Measurements from ENCODE around the gene NPFFR1. TPM values are rescaled to one million over a fixed set of nuclear protein-coding genes. Genes with fewer than 3 reads are reported as not detected.
A peak's percentile ranks its signal among the peaks of the same experiment; 100 is the strongest.

Gene NPFFR1
- total RNA-seq, 1 experiment from 2014 or later, result 0.02 TPM

GRCh38 chr10:70212277-70212676, 71.5 kb downstream of the NPFFR1 start:
- Histone ChIP-seq H3K27ac (ENCODE audit: low read depth, low read length, poor library complexity, severe bottlenecking) (peak overlapping the region; percentile 54), H3K36me3 (ENCODE audit: insufficient read depth, low read length, poor library complexity, severe bottlenecking) (peaks cover 91% of the 10 kb centered on the region), H3K9me3 (ENCODE audit: low read depth, low read length, poor library complexity, severe bottlenecking) (no peaks in the 10 kb centered on the region), H3K27me3 (replicated peaks; ENCODE audit: insufficient read depth, low read depth, low read length, poor library complexity) (no peaks in the 10 kb centered on the region), H3K4me1 (ENCODE audit: insufficient read depth, low read length, poor library complexity, severe bottlenecking) (no peaks in the 10 kb centered on the region), H3K4me3 (ENCODE audit: low read depth, low read length, poor library complexity, severe bottlenecking) (no peak overlapping the region)
- no peak for DNase-seq (ENCODE audit: low spot score)
- ChIA-PET POLR2A (ENCODE audit: low non-redundant PET) (no interaction called here), CTCF (no interaction called here)
- TF ChIP-seq CTCF (conservative IDR thresholded peaks at IDR 0.05; ENCODE audit: low read depth, low read length), result no peak
- no peak for TF ChIP-seq EZH2 (IDR thresholded peaks at IDR 0.05; ENCODE audit: borderline replicate concordance, low read depth, low read length, poor library complexity, severe bottlenecking)
- no TSS peak for BruUV-seq (replicated peaks)
- intact Hi-C loops (cut with micrococcal nuclease; ENCODE audit: unreplicated experiment), result loop anchor here (5.0 kb wide), 1 partner anchor 60 kb away; no protein-coding TSS in a partner anchor

GRCh38 chr10:70206762-70207161, 77.0 kb downstream of the NPFFR1 start:
- peaks cover 98% of the 10 kb centered on the region for H3K36me3 ChIP-seq (ENCODE audit: insufficient read depth, low read length, poor library complexity, severe bottlenecking)
- intact Hi-C loops (cut with micrococcal nuclease; ENCODE audit: unreplicated experiment), result no loop called here

GRCh38 chr10:70201105-70201504, 82.7 kb downstream of the NPFFR1 start:
- no peaks in the 10 kb centered on the region for H3K27me3 ChIP-seq (replicated peaks; ENCODE audit: insufficient read depth, low read depth, low read length, poor library complexity)
- H3K27ac ChIP-seq (ENCODE audit: low read depth, low read length, poor library complexity, severe bottlenecking), result no peak overlapping the region
- intact Hi-C loops (cut with micrococcal nuclease; ENCODE audit: unreplicated experiment), result no loop called here
- H3K36me3 ChIP-seq (ENCODE audit: insufficient read depth, low read length, poor library complexity, severe bottlenecking), result peaks cover 86% of the 10 kb centered on the region
- TF ChIP-seq EZH2 (IDR thresholded peaks at IDR 0.05; ENCODE audit: borderline replicate concordance, low read depth, low read length, poor library complexity, severe bottlenecking), result no peak
- TF ChIP-seq CTCF (conservative IDR thresholded peaks at IDR 0.05; ENCODE audit: low read depth, low read length), result no peak
- no peaks in the 10 kb centered on the region for H3K4me1 ChIP-seq (ENCODE audit: insufficient read depth, low read length, poor library complexity, severe bottlenecking)
- H3K9me3 ChIP-seq (ENCODE audit: low read depth, low read length, poor library complexity, severe bottlenecking), result no peaks in the 10 kb centered on the region
- no peak for DNase-seq (ENCODE audit: low spot score)
- no TSS peak for BruUV-seq (replicated peaks)
- ChIA-PET POLR2A (ENCODE audit: low non-redundant PET) (no interaction called here), CTCF (no interaction called here)
- H3K4me3 ChIP-seq (ENCODE audit: low read depth, low read length, poor library complexity, severe bottlenecking), result no peak overlapping the region

More at GRCh38 chr10:70206762-70207161, 77.0 kb downstream of the NPFFR1 start:
- no peak for DNase-seq (ENCODE audit: low spot score)
- H3K27me3 ChIP-seq (replicated peaks; ENCODE audit: insufficient read depth, low read depth, low read length, poor library complexity), result no peaks in the 10 kb centered on the region
- no TSS peak for BruUV-seq (replicated peaks)
- ChIA-PET POLR2A (ENCODE audit: low non-redundant PET) (interaction anchor here (0.6 kb wide), 1 partner anchor 11 kb away, joined by 3 read pairs; no protein-coding TSS in a partner anchor), CTCF (no interaction called here)
- no peaks in the 10 kb centered on the region for H3K4me1 ChIP-seq (ENCODE audit: insufficient read depth, low read length, poor library complexity, severe bottlenecking)
- no peaks in the 10 kb centered on the region for H3K9me3 ChIP-seq (ENCODE audit: low read depth, low read length, poor library complexity, severe bottlenecking)
- TF ChIP-seq CTCF (conservative IDR thresholded peaks at IDR 0.05; ENCODE audit: low read depth, low read length), result no peak
- no peak for TF ChIP-seq EZH2 (IDR thresholded peaks at IDR 0.05; ENCODE audit: borderline replicate concordance, low read depth, low read length, poor library complexity, severe bottlenecking)
- H3K27ac ChIP-seq (ENCODE audit: low read depth, low read length, poor library complexity, severe bottlenecking), result no peak overlapping the region
- no peak overlapping the region for H3K4me3 ChIP-seq (ENCODE audit: low read depth, low read length, poor library complexity, severe bottlenecking)
